K562 (cell line): Measurements from ENCODE around the gene MAST3. TPM values are rescaled to one million over a fixed set of nuclear protein-coding genes. Genes with fewer than 3 reads are reported as not detected.

Source experiments
- ATAC-seq: fragments of 200-7000 bp; cut with Tn5 transposase; 3 replicates; pipeline ENCODE4 v1.9.1; 2020; ENCODE audit warnings: moderate library complexity
- BruUV-seq: library from RNA; stranded (reverse); fragments of 400-500 nt; replicated peaks from 2 replicates; lab custom pipeline; 2021; lab: Mats Ljungman, UMichigan
- CTCF ChIA-PET: fragments of 300-600 bp; formaldehyde crosslinking; extraction: SDS; loops from one replicate; lab custom pipeline; 2021; ENCODE audit warnings: low intra/inter-chr PET ratio; lab: Yijun Ruan, JAX
- POLR2A ChIA-PET: fragments of 300-600, 350-650 bp; sonication (Branson Sonifier 250); formaldehyde crosslinking; extraction: SDS; loops from one replicate; lab custom pipeline; 2021; ENCODE audit warnings: antibody characterized with exemption, inconsistent platforms; lab: Yijun Ruan, JAX
- DNase-seq, 4 experiments: peaks; one replicate each; pipeline versions ENCODE4 v3.0.0 to v3.0.0-alpha.2; 2011 to 2018; ENCODE audit warnings: low spot score in 3 of 4, mixed read lengths in 3 of 4; ENCODE audit errors: extremely low read depth in 1 of 4
- FAIRE-seq: peaks from 2 replicates; lab custom pipeline; 2011; peaks lifted over from hg19 to GRCh38; lab: Jason Lieb, UNC
- H2AFZ ChIP-seq: 2 replicates; pipeline ENCODE4 v1.6.0; 2011; ENCODE audit warnings: low read depth, low read length, control low read depth, inconsistent platforms
- H3K27ac ChIP-seq: fragments of 200-600 bp; 3 replicates; pipeline ENCODE4 v1.8.0; 2011; ENCODE audit warnings: low read depth, mild to moderate bottlenecking, control low read depth, inconsistent platforms, low read length, moderate library complexity, mixed read lengths; ENCODE audit errors: extremely low read depth
- H3K27me3 ChIP-seq, 2 experiments: fragments of 300-600 bp in 1 of 2; 2 replicates in 1 of 2; 3 replicates in 1 of 2; pipeline versions ENCODE4 v1.6.0 to v1.8.0; 2011; ENCODE audit warnings: inconsistent platforms in 2 of 2, low read length in 2 of 2, mild to moderate bottlenecking in 1 of 2, mixed read lengths in 1 of 2, moderate library complexity in 1 of 2; ENCODE audit not compliant: control insufficient read depth in 2 of 2, insufficient read depth in 2 of 2
- H3K36me3 ChIP-seq: fragments of 300-600 bp; 3 replicates; pipeline ENCODE4 v1.8.0; 2011; ENCODE audit warnings: mild to moderate bottlenecking, low read length, inconsistent platforms; ENCODE audit not compliant: control insufficient read depth, insufficient read depth
- H3K4me1 ChIP-seq, 2 experiments: fragments of 200-600 bp in 1 of 2; replicated peaks in 1 of 2; 2 replicates in 1 of 2; 3 replicates in 1 of 2; pipeline versions ENCODE4 v1.5.1 to v1.8.0; 2011; ENCODE audit warnings: inconsistent platforms in 2 of 2, low read length in 2 of 2, mild to moderate bottlenecking in 1 of 2, mixed read lengths in 1 of 2, moderate library complexity in 1 of 2; ENCODE audit not compliant: control insufficient read depth in 2 of 2, insufficient read depth in 2 of 2
- H3K4me2 ChIP-seq: 2 replicates; pipeline ENCODE4 v1.6.1; 2011; ENCODE audit warnings: low read length, control low read depth, inconsistent platforms, mixed read lengths; ENCODE audit not compliant: insufficient read depth
- H3K4me3 ChIP-seq: fragments of 200-600 bp; sonication (generic), shearing (Covaris generic); 2 replicates; pipeline ENCODE4 v1.5.1; 2016; ENCODE audit warnings: control low read depth, inconsistent platforms
- H3K79me2 ChIP-seq: fragments of 200-600 bp; 3 replicates; pipeline ENCODE4 v1.8.0; 2011; ENCODE audit warnings: low read length, inconsistent platforms; ENCODE audit not compliant: control insufficient read depth, insufficient read depth
- H3K9ac ChIP-seq, 2 experiments: 2 replicates each; pipeline versions ENCODE4 v1.6.0 to v1.6.1; 2011; ENCODE audit warnings: low read depth in 2 of 2, low read length in 2 of 2, control low read depth in 1 of 2, inconsistent platforms in 1 of 2, mild to moderate bottlenecking in 1 of 2, mixed read lengths in 1 of 2; ENCODE audit not compliant: insufficient read depth in 1 of 2
- H3K9me1 ChIP-seq: one replicate; pipeline ENCODE4 v1.6.0; 2011; ENCODE audit warnings: inconsistent platforms, mild to moderate bottlenecking, low read length, moderate library complexity; ENCODE audit not compliant: control insufficient read depth, insufficient read depth
- H3K9me3 ChIP-seq: replicated peaks from 2 replicates; pipeline ENCODE4 v1.5.1; 2011; ENCODE audit warnings: low read depth, low read length, inconsistent platforms; ENCODE audit not compliant: control insufficient read depth, insufficient read depth
- H4K20me1 ChIP-seq: replicated peaks from 2 replicates; pipeline ENCODE4 v1.6.1; 2011; ENCODE audit warnings: low read length, inconsistent platforms, mixed read lengths; ENCODE audit not compliant: control insufficient read depth, insufficient read depth
- MLLT1 ChIP-seq, 2 experiments: fragments of 450-650 bp; IDR thresholded peaks; 2 replicates each; pipeline ENCODE4 v1.6.1; 2016
- TAF9B ChIP-seq: fragments of 450-650 bp; IDR thresholded peaks from 2 replicates; pipeline ENCODE4 v1.6.1; 2018; ENCODE audit warnings: mild to moderate bottlenecking; ENCODE audit not compliant: partially characterized antibody
- ZFP36 ChIP-seq: fragments of 150-350 bp; IDR thresholded peaks from 2 replicates; pipeline ENCODE4 v1.6.1; 2018; ENCODE audit warnings: low read length, low read depth; ENCODE audit not compliant: partially characterized antibody
- WGBS: fragments of 100-300 bp; shearing (Covaris generic); methylation state at CpG from one replicate; pipeline ENCODE4 v1.1.6; 2016; ENCODE audit warnings: low coverage, mixed read lengths; ENCODE audit not compliant: insufficient coverage; ENCODE audit errors: missing lambda C conversion rate; 5-methylcytosine and 5-hydroxymethylcytosine counted together
- in situ Hi-C: fragments of 300-500 bp; cut with MboI; formaldehyde crosslinking; loops from 4 replicates; pipeline ENCODE4 v1.15.0; 2018; ENCODE audit warnings: inconsistent platforms, mixed read lengths
- intact Hi-C: fragments of 100-400 bp; cut with micrococcal nuclease; formaldehyde crosslinking; loops from 2 replicates; pipeline ENCODE4 v1.14.2; 2022
- polyA plus RNA-seq, 8 experiments: library from polyadenylated mRNA; depleted of rRNA in 4 of 8; stranded (reverse) in 5 of 8; unstranded in 3 of 8; fragments of >200 nt; fragmentation: Nextera tagmentation in 2 of 8; fragmentation: Illumina TruSeq in 1 of 8; extraction: Ambion mirVana in 2 of 8; extraction: Trizol in 1 of 8; gene quantifications; 2 replicates each; pipeline versions ENCODE4 v1.2.1 to v1.2.3, GENCODE V29; 2011 to 2014; ENCODE audit warnings: inconsistent platforms in 1 of 8, missing spikeins in 1 of 8
- total RNA-seq, 7 experiments: library from RNA; depleted of rRNA in 6 of 7; stranded (reverse); fragments of >200 nt in 6 of 7; fragmentation: Illumina TruSeq in 2 of 7; extraction: Trizol in 2 of 7; gene quantifications; 2 replicates each; pipeline versions ENCODE4 v1.2.1 to v1.2.3, GENCODE V29; 2011 to 2021; ENCODE audit warnings: low replicate concordance in 1 of 7

The MAST3 gene
- total and polyA plus RNA-seq, 9 of the 15 experiments (the other 6 are each of a cell fraction or from before 2014, with no cell fraction given) = 0.94 to 9.9 (median 2.4) TPM

DNA sequence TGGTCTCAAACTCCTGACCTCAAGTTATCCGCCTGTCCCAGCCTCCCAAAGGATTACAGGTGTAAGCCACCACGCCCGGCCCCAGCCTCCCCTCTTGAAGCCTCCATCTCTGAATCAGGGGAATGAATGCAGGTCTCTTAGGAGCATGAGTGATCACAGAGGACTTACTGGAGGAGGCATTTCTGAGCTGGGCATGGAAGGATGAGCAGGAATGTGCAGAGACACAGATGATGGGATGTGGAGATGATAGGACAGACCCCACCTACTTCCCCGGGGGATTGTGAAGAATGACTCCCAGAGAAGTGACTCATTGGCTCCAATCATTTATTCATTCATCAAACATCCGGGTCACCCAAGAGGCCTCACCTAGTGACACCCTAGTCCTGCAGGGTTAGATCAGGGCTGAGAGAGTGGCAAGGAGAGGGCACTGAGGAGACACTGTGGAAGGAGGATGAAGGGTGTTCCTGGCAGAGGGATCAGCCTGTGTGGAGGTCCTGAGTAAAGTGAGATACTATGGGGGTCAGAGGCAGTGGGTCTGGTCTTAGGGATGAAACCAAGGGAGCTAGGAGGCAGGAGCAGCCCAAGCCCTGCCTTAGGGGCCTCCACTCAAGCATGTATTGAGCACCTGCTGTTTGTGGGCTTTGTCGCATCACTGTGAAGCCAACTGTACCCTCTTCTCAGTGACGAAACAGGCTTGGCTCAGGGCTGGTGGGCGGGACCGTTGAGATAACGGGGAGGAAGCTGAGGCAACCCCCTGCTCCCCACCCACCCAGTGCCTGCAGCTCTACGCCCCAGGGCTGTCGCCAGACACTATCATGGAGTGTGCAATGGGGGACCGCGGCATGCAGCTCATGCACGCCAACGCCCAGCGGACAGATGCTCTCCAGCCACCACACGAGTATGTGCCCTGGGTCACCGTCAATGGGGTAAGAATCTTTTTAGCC is 79.1 kb downstream of the MAST3 start:
- Histone ChIP-seq H3K27me3 (no peaks in the 10 kb centered on the region), H2AFZ (no peak overlapping the region), H3K4me1 (peaks cover 13 to 28% of the 10 kb centered on the region in 2 experiments)
- ATAC-seq = no peak
- CTCF ChIA-PET = no interaction called here
- no peak for TF ChIP-seq TAF9B
- peak; percentile 72 for TF ChIP-seq ZFP36
- no peak for TF ChIP-seq MLLT1 (IDR thresholded peaks at IDR 0.05)
- TF ChIP-seq, all 486 proteins: peak for 1
- FAIRE-seq (no peak), DNase-seq (peak in 1 of 4 experiments; percentile 14)
- no TSS peak for BruUV-seq
- H3K9me1 ChIP-seq = no peaks in the 10 kb centered on the region
- in situ Hi-C loops = no loop called here
- H3K9ac ChIP-seq = peak overlapping the region in 1 of 2 experiments; percentile 67; a peak in 1 of 4 replicates
- WGBS = 84% methylated on average over 19 of the region's 19 CpGs
- no peaks in the 10 kb centered on the region for H4K20me1 ChIP-seq
- POLR2A ChIA-PET = interaction anchor here (0.5 to 1.0 kb wide), 4 partner anchors 10 to 212 kb away, joined by 3 to 5 read pairs (median 4); partner anchors contain the start of gene JUND
- no peak overlapping the region for H3K4me3 ChIP-seq
- no peak overlapping the region for H3K4me2 ChIP-seq
- H3K27ac ChIP-seq = no peak overlapping the region
- intact Hi-C loops = no loop called here
- H3K9me3 ChIP-seq = no peaks in the 10 kb centered on the region
- peaks cover 36% of the 10 kb centered on the region; the same call in 2 of the 3 replicates for H3K36me3 ChIP-seq
- peaks cover 15% of the 10 kb centered on the region for H3K79me2 ChIP-seq
